ENCODE measurements around the gene THRA.

The THRA gene

GRCh38 chr17:40028595-40028994 lies 34.2 kb upstream of the THRA start:
- TF ChIP-seq CTCF (conservative IDR thresholded peaks at IDR 0.05), result no peak
- no peak for TF ChIP-seq ZFX (IDR thresholded peaks at IDR 0.05)
- no peak overlapping the region for H3K27ac ChIP-seq

DNA sequence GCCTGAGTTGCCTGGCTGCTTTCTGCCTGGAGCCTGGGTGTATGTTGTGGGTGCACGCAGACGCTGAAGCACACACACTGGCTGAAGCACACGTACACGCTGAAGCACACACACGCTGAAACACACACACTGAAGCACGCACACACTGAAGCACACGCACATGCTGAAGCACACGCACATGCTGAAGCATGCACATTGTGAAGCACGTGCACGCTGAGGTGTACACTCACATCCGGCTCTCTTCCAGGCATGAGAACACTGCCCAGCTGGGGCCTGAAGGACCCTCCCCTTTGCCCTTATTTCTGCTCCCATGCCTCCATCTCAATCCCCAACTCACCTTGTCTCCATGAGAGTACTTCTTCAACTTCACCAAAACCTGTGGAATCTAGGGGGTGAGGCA lies 31.1 kb upstream of the THRA start:
- H3K27ac ChIP-seq, result peak overlapping the region; percentile 62
- no peak for TF ChIP-seq ZFX (IDR thresholded peaks at IDR 0.05)
- TF ChIP-seq CTCF (conservative IDR thresholded peaks at IDR 0.05), result no peak

GRCh38 chr17:40032322-40033320 lies 30.1 kb upstream of the THRA start:
- peak overlapping the region; percentile 62 for H3K27ac ChIP-seq
- TF ChIP-seq ZFX (IDR thresholded peaks at IDR 0.05), result no peak
- no peak for TF ChIP-seq CTCF (conservative IDR thresholded peaks at IDR 0.05)

DNA sequence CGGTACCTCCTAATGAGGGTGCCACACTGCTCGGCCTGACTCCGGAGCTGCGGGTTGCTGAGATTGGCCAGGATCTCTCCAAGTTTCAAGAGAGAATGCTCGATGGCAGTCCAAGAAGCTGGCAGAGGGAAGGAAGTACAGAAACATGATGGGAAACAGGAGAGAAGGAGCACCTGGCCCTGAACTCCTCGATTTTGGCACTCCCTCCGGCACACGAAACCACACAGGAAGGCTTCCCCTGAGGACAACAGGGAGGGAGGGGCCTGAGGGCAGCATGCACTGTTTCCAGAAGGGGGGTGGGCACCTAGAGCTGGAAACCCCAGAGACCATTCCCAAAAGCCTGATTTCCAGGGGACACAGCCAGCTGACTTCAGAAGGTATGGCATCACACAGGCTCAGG lies 29.4 kb upstream of the THRA start:
- no peak for TF ChIP-seq ZFX (IDR thresholded peaks at IDR 0.05)
- TF ChIP-seq CTCF (conservative IDR thresholded peaks at IDR 0.05), result no peak
- H3K27ac ChIP-seq, result no peak overlapping the region; the same call in 1 of the 2 replicates

GRCh38 chr17:40034426-40035161 lies 28.2 kb upstream of the THRA start:
- H3K27ac ChIP-seq, result no peak overlapping the region
- no peak for TF ChIP-seq ZFX (IDR thresholded peaks at IDR 0.05)
- TF ChIP-seq CTCF (conservative IDR thresholded peaks at IDR 0.05), result no peak

DNA sequence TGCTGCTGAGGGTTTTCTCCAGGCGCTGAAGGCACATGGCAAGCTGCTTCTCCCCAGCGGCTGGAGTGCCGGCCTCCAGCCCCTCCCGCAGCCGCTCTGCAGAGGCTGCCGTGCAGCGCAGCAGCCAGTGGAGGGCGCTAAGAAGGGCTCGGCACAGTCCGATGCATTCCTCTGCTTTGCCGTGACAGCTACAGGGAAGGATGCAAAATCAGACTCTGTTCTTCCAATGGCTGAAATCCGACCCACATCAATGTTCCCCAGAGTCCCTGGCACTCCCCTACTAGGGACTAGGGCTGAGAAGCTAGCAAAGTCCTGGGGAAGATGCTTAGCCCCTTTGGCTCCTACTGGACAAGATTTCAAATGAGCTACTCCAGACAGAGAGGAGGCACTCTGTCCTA lies 27.6 kb upstream of the THRA start:
- H3K27ac ChIP-seq, result no peak overlapping the region
- no peak for TF ChIP-seq ZFX (IDR thresholded peaks at IDR 0.05)
- no peak; the same call in 1 of the 2 replicates for TF ChIP-seq CTCF (conservative IDR thresholded peaks at IDR 0.05)

Measured in C4-2B (cell line).